Activated naive CD4-positive, alpha-beta T cell (primary cell): ENCODE measurements around the gene ZNF599.

Source experiments
- DNase-seq, 4 experiments: peaks; one replicate each; lab custom pipeline; 2025; lab: John Stamatoyannopoulos, UW

The ZNF599 gene

GRCh38 chr19:34744896-34745690 is 27.9 kb downstream of the ZNF599 start:
- DNase-seq = no peak

- DNase-seq = no peak
Measured at GRCh38 chr19:34734537-34735103, 38.4 kb downstream of the ZNF599 start.

GRCh38 chr19:34733746-34734536 is 39.1 kb downstream of the ZNF599 start, which contains the start of gene ZNF181:
Gene ZNF181, plus strand, starts transcription at chr19:34734243. Its CDS starts 795 bp downstream, at chr19:34735038.
- DNase-seq = peak; percentile 43 to 78 (median 68)

GRCh38 chr19:34733266-34733745 is 39.7 kb downstream of the ZNF599 start:
- DNase-seq = no peak

GRCh38 chr19:34732612-34733211 is 40.3 kb downstream of the ZNF599 start:
- no peak for DNase-seq

- DNase-seq = no peak
Measured at GRCh38 chr19:34731964-34732363, 41.1 kb downstream of the ZNF599 start.

- DNase-seq = no peak
Measured at GRCh38 chr19:34731019-34731829, 41.8 kb downstream of the ZNF599 start.

- no peak for DNase-seq
Measured at GRCh38 chr19:34725400-34725799, 47.6 kb downstream of the ZNF599 start.

GRCh38 chr19:34722353-34722752 is 50.7 kb downstream of the ZNF599 start:
- no peak for DNase-seq

GRCh38 chr19:34715357-34715756 is 57.7 kb downstream of the ZNF599 start:
- no peak for DNase-seq

- DNase-seq = no peak
Measured at GRCh38 chr19:34713262-34713637, 59.8 kb downstream of the ZNF599 start.

- DNase-seq = peak in 1 of 4 experiments; percentile 17
Measured at GRCh38 chr19:34712395-34713261, 60.4 kb downstream of the ZNF599 start.

- DNase-seq = no peak
Measured at GRCh38 chr19:34711890-34712289, 61.1 kb downstream of the ZNF599 start.
